Endothelial cell of umbilical vein (primary cell): ENCODE data around the gene SLC9A9.

Experiments used
- EZH2 ChIP-seq: IDR thresholded peaks from 2 replicates; pipeline ENCODE4 v1.6.1; 2012; ENCODE audit warnings: borderline replicate concordance, low read depth, mild to moderate bottlenecking, moderate library complexity, low read length, inconsistent platforms; ENCODE audit not compliant: severe bottlenecking
- FOS ChIP-seq: IDR thresholded peaks from 2 replicates; pipeline ENCODE4 v1.6.1; 2011; ENCODE audit warnings: mild to moderate bottlenecking, low read length, moderate library complexity, borderline replicate concordance; ENCODE audit not compliant: insufficient read depth
- GATA2 ChIP-seq: IDR thresholded peaks from 2 replicates; pipeline ENCODE4 v1.7.0; 2011; ENCODE audit warnings: low read depth, mild to moderate bottlenecking, moderate library complexity, mixed read lengths, low read length; ENCODE audit not compliant: insufficient read length, insufficient read depth
- JUN ChIP-seq: IDR thresholded peaks from 2 replicates; pipeline ENCODE4 v1.6.1; 2011; ENCODE audit warnings: borderline replicate concordance, low read depth; ENCODE audit not compliant: insufficient read length, insufficient read depth
- POLR2A ChIP-seq: IDR thresholded peaks from 2 replicates; pipeline ENCODE4 v1.6.1; 2012; ENCODE audit warnings: low read depth, mild to moderate bottlenecking, control low read depth, low read length
- POLR2AphosphoS5 ChIP-seq: IDR thresholded peaks from 2 replicates; pipeline ENCODE4 v1.6.1; 2012; ENCODE audit warnings: low read depth, mild to moderate bottlenecking, control low read depth, low read length, moderate library complexity; ENCODE audit not compliant: insufficient read depth
- TF ChIP-seq, protein P1 (sequence below), 2 donors: IDR thresholded peaks; 1 replicate in 1 of 2; 2 replicates in 1 of 2; pipeline ENCODE4 v1.5.1; 2011; ENCODE audit warnings: low read length in 2 of 2, mild to moderate bottlenecking in 2 of 2, moderate library complexity in 2 of 2, control low read depth in 1 of 2, inconsistent platforms in 1 of 2, low read depth in 1 of 2; ENCODE audit not compliant: insufficient read depth in 1 of 2; ENCODE audit errors: extremely low read depth in 1 of 2
- TF ChIP-seq, protein P2 (sequence below): IDR thresholded peaks from 2 replicates; pipeline ENCODE4 v1.6.1; 2011; ENCODE audit not compliant: insufficient read depth, insufficient read length

DNA sequence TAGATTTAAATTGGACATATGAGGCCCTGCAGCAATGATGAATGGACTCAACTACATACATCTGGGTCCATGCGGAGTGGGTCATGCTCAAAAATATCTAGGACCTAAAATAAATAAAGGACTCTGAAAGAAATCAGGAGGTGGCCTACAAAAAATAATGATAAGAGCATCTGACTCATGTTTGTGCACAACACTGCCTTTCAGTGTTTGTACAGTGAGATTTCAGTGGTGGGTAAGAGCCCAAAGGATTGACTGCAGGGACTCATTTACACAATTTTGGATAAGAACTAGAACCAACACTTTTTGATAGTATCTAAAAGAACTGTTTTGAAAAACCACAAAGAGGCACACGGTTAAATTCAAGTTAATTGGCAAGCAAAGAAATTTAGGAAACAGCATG lies 285.5 kb downstream of the SLC9A9 start:
- TF ChIP-seq FOS = no peak
- no peak for TF ChIP-seq JUN
- TF ChIP-seq, protein P1, sequence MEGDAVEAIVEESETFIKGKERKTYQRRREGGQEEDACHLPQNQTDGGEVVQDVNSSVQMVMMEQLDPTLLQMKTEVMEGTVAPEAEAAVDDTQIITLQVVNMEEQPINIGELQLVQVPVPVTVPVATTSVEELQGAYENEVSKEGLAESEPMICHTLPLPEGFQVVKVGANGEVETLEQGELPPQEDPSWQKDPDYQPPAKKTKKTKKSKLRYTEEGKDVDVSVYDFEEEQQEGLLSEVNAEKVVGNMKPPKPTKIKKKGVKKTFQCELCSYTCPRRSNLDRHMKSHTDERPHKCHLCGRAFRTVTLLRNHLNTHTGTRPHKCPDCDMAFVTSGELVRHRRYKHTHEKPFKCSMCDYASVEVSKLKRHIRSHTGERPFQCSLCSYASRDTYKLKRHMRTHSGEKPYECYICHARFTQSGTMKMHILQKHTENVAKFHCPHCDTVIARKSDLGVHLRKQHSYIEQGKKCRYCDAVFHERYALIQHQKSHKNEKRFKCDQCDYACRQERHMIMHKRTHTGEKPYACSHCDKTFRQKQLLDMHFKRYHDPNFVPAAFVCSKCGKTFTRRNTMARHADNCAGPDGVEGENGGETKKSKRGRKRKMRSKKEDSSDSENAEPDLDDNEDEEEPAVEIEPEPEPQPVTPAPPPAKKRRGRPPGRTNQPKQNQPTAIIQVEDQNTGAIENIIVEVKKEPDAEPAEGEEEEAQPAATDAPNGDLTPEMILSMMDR (IDR thresholded peaks at IDR 0.05; ENCODE audit: extremely low read depth in 1 of 2, insufficient read depth in 1 of 2, low read depth in 1 of 2, low read length in 2 of 2) = no peak
- TF ChIP-seq POLR2AphosphoS5 = no peak
- no peak for TF ChIP-seq GATA2
- TF ChIP-seq POLR2A = no peak
- TF ChIP-seq, protein P2, sequence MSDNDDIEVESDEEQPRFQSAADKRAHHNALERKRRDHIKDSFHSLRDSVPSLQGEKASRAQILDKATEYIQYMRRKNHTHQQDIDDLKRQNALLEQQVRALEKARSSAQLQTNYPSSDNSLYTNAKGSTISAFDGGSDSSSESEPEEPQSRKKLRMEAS = no peak
- TF ChIP-seq EZH2 = no peak
